ENCODE data around the gene CERS6.

GRCh38 chr2:168633200-168633599 is 177.1 kb downstream of the CERS6 start:
- TF ChIP-seq, protein P1, sequence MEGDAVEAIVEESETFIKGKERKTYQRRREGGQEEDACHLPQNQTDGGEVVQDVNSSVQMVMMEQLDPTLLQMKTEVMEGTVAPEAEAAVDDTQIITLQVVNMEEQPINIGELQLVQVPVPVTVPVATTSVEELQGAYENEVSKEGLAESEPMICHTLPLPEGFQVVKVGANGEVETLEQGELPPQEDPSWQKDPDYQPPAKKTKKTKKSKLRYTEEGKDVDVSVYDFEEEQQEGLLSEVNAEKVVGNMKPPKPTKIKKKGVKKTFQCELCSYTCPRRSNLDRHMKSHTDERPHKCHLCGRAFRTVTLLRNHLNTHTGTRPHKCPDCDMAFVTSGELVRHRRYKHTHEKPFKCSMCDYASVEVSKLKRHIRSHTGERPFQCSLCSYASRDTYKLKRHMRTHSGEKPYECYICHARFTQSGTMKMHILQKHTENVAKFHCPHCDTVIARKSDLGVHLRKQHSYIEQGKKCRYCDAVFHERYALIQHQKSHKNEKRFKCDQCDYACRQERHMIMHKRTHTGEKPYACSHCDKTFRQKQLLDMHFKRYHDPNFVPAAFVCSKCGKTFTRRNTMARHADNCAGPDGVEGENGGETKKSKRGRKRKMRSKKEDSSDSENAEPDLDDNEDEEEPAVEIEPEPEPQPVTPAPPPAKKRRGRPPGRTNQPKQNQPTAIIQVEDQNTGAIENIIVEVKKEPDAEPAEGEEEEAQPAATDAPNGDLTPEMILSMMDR (IDR thresholded peaks at IDR 0.05), result no peak
- no peak for TF ChIP-seq EP300 (IDR thresholded peaks at IDR 0.05)
- TF ChIP-seq POLR2A (IDR thresholded peaks at IDR 0.05), result no peak
